Measurements from ENCODE around the gene RHBDD2.

- TF ChIP-seq, protein P1, sequence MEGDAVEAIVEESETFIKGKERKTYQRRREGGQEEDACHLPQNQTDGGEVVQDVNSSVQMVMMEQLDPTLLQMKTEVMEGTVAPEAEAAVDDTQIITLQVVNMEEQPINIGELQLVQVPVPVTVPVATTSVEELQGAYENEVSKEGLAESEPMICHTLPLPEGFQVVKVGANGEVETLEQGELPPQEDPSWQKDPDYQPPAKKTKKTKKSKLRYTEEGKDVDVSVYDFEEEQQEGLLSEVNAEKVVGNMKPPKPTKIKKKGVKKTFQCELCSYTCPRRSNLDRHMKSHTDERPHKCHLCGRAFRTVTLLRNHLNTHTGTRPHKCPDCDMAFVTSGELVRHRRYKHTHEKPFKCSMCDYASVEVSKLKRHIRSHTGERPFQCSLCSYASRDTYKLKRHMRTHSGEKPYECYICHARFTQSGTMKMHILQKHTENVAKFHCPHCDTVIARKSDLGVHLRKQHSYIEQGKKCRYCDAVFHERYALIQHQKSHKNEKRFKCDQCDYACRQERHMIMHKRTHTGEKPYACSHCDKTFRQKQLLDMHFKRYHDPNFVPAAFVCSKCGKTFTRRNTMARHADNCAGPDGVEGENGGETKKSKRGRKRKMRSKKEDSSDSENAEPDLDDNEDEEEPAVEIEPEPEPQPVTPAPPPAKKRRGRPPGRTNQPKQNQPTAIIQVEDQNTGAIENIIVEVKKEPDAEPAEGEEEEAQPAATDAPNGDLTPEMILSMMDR (IDR thresholded peaks at IDR 0.05; ENCODE audit: low read length): no peak
- TF ChIP-seq EZH2 (optimal IDR thresholded peaks at IDR 0.05; ENCODE audit: low read depth, low read length): no peak
- no peak for TF ChIP-seq EZH2phosphoT487 (IDR thresholded peaks at IDR 0.05; ENCODE audit: low read length)
Measured at GRCh38 chr7:75861636-75862035, 17.2 kb upstream of the RHBDD2 start.

All from MM.1S (cell line).